Endothelial cell of umbilical vein (primary cell): ENCODE data around the gene STK24. TPM values are rescaled to one million over a fixed set of nuclear protein-coding genes. Genes with fewer than 3 reads are reported as not detected.

ENCODE experiments used
- BruUV-seq: library from RNA; stranded (reverse); fragments of 400-500 nt; replicated peaks from 2 replicates; lab custom pipeline; 2021; lab: Mats Ljungman, UMichigan
- CTCF ChIA-PET: fragments of 300-600, 350-600 bp; sonication (Branson Sonifier 250); formaldehyde crosslinking; loops from one replicate; lab custom pipeline; 2021; ENCODE audit warnings: antibody characterized with exemption, inconsistent platforms; lab: Charles Lee
- POLR2A ChIA-PET: fragments of 300-600, 350-600 bp; sonication (Branson Sonifier 250); formaldehyde crosslinking; loops from one replicate; lab custom pipeline; 2021; ENCODE audit warnings: antibody characterized with exemption, inconsistent platforms; lab: Charles Lee
- DNase-seq: peaks from one replicate; pipeline ENCODE4 v3.0.0-alpha.2; 2011; ENCODE audit warnings: low read depth, low spot score
- FAIRE-seq: peaks from 2 replicates; lab custom pipeline; 2011; peaks lifted over from hg19 to GRCh38; lab: Jason Lieb, UNC
- H2AFZ ChIP-seq: 2 replicates; pipeline ENCODE4 v1.6.0; 2012; ENCODE audit warnings: low read depth, low read length, control low read depth, inconsistent platforms
- H3K27ac ChIP-seq: 2 replicates; pipeline ENCODE4 v1.5.1; 2011; ENCODE audit warnings: low read depth, mild to moderate bottlenecking, control low read depth, low read length, moderate library complexity; ENCODE audit not compliant: insufficient read depth
- H3K27me3 ChIP-seq, 2 experiments: 2 replicates each; pipeline versions ENCODE4 v1.6.0 to v1.6.1; 2011; ENCODE audit warnings: low read length in 2 of 2, mixed read lengths in 1 of 2; ENCODE audit not compliant: control insufficient read depth in 2 of 2, insufficient read depth in 2 of 2
- H3K36me3 ChIP-seq, 2 experiments: 2 replicates in 1 of 2; 3 replicates in 1 of 2; pipeline ENCODE4 v1.5.1; 2011; ENCODE audit warnings: low read length in 2 of 2, mild to moderate bottlenecking in 1 of 2, moderate library complexity in 1 of 2; ENCODE audit not compliant: control insufficient read depth in 2 of 2, insufficient read depth in 2 of 2; ENCODE audit errors: extremely low read depth in 1 of 2
- H3K4me1 ChIP-seq: 3 replicates; pipeline ENCODE4 v1.5.1; 2011; ENCODE audit warnings: mild to moderate bottlenecking, low read length; ENCODE audit not compliant: control insufficient read depth, insufficient read depth; ENCODE audit errors: extremely low read depth
- H3K4me2 ChIP-seq: 2 replicates; pipeline ENCODE4 v1.6.1; 2011; ENCODE audit warnings: low read length, control low read depth, mixed read lengths; ENCODE audit not compliant: insufficient read depth
- H3K4me3 ChIP-seq, 3 experiments: fragments of 200-600 bp in 1 of 3; sonication (generic), shearing (Covaris generic) in 1 of 3; replicated peaks in 1 of 3; 2 replicates each; pipeline ENCODE4 v1.5.1; 2011 to 2016; ENCODE audit warnings: control low read depth in 3 of 3, low read length in 3 of 3, mild to moderate bottlenecking in 2 of 3, inconsistent platforms in 1 of 3, low read depth in 1 of 3, moderate library complexity in 1 of 3; ENCODE audit not compliant: insufficient read depth in 1 of 3
- H3K79me2 ChIP-seq: 2 replicates; pipeline ENCODE4 v1.6.0; 2012; ENCODE audit warnings: low read length, inconsistent platforms; ENCODE audit not compliant: control insufficient read depth, insufficient read depth
- H3K9ac ChIP-seq: replicated peaks from 2 replicates; pipeline ENCODE3; 2011; ENCODE audit warnings: low read length, control low read depth; ENCODE audit not compliant: insufficient read depth; ENCODE audit errors: extremely low read depth
- H3K9me1 ChIP-seq: replicated peaks from 3 replicates; pipeline ENCODE4 v1.6.0; 2011; ENCODE audit warnings: mild to moderate bottlenecking, low read length; ENCODE audit not compliant: control insufficient read depth, insufficient read depth; ENCODE audit errors: extremely low read depth
- H3K9me3 ChIP-seq: replicated peaks from 2 replicates; pipeline ENCODE4 v1.5.1; 2012; ENCODE audit warnings: low read length, inconsistent platforms; ENCODE audit not compliant: control insufficient read depth, insufficient read depth
- H4K20me1 ChIP-seq: replicated peaks from 2 replicates; pipeline ENCODE3; 2011; ENCODE audit warnings: mild to moderate bottlenecking, low read length; ENCODE audit not compliant: control insufficient read depth, insufficient read depth; ENCODE audit errors: extremely low read depth
- CTCF ChIP-seq, 2 donors: IDR thresholded peaks; 1 replicate in 1 of 2; 2 replicates in 1 of 2; pipeline ENCODE4 v1.5.1; 2011; ENCODE audit warnings: low read length in 2 of 2, mild to moderate bottlenecking in 2 of 2, moderate library complexity in 2 of 2, control low read depth in 1 of 2, inconsistent platforms in 1 of 2, low read depth in 1 of 2; ENCODE audit not compliant: insufficient read depth in 1 of 2; ENCODE audit errors: extremely low read depth in 1 of 2
- EZH2 ChIP-seq: IDR thresholded peaks from 2 replicates; pipeline ENCODE4 v1.6.1; 2012; ENCODE audit warnings: borderline replicate concordance, low read depth, mild to moderate bottlenecking, moderate library complexity, low read length, inconsistent platforms; ENCODE audit not compliant: severe bottlenecking
- FOS ChIP-seq: IDR thresholded peaks from 2 replicates; pipeline ENCODE4 v1.6.1; 2011; ENCODE audit warnings: mild to moderate bottlenecking, low read length, moderate library complexity, borderline replicate concordance; ENCODE audit not compliant: insufficient read depth
- GATA2 ChIP-seq: IDR thresholded peaks from 2 replicates; pipeline ENCODE4 v1.7.0; 2011; ENCODE audit warnings: low read depth, mild to moderate bottlenecking, moderate library complexity, mixed read lengths, low read length; ENCODE audit not compliant: insufficient read length, insufficient read depth
- JUN ChIP-seq: IDR thresholded peaks from 2 replicates; pipeline ENCODE4 v1.6.1; 2011; ENCODE audit warnings: borderline replicate concordance, low read depth; ENCODE audit not compliant: insufficient read length, insufficient read depth
- MAX ChIP-seq: IDR thresholded peaks from 2 replicates; pipeline ENCODE4 v1.6.1; 2011; ENCODE audit not compliant: insufficient read depth, insufficient read length
- MYC ChIP-seq: IDR thresholded peaks from one replicate; pipeline ENCODE4 v1.6.1; 2011; ENCODE audit warnings: mild to moderate bottlenecking, low read depth, low read length
- POLR2A ChIP-seq: IDR thresholded peaks from 2 replicates; pipeline ENCODE4 v1.6.1; 2012; ENCODE audit warnings: low read depth, mild to moderate bottlenecking, control low read depth, low read length
- POLR2AphosphoS5 ChIP-seq: IDR thresholded peaks from 2 replicates; pipeline ENCODE4 v1.6.1; 2012; ENCODE audit warnings: low read depth, mild to moderate bottlenecking, control low read depth, low read length, moderate library complexity; ENCODE audit not compliant: insufficient read depth
- dilution Hi-C: fragments of 300-500 bp; cut with MboI; formaldehyde crosslinking; loops from one replicate; pipeline ENCODE4 v1.15.0; 2019; ENCODE audit warnings: low sequenced_read_pairs; ENCODE audit not compliant: extremely low pct_ligation_motif_present
- intact Hi-C: fragments of 100-400 bp; cut with micrococcal nuclease; formaldehyde crosslinking; loops from one replicate; pipeline ENCODE4 v1.10.0; 2022
- polyA plus RNA-seq, 4 experiments: library from polyadenylated mRNA; depleted of rRNA in 3 of 4; stranded (reverse) in 3 of 4; unstranded in 1 of 4; fragments of >200 nt; gene quantifications; 2 replicates each; pipeline versions ENCODE4 v1.2.1 to v1.2.3, GENCODE V29; 2011 to 2012; ENCODE audit warnings: missing spikeins in 1 of 4
- total RNA-seq: library from RNA; stranded (reverse); gene quantifications from 2 replicates; pipeline ENCODE4 v1.2.3, GENCODE V29; 2021

STK24 gene
- total and polyA plus RNA-seq, 2 donors (not counting 3 experiments of a cell fraction or from before 2014, with no cell fraction given), result 43.3 to 100 TPM

GRCh38 chr13:98462946-98463345, 114.0 kb downstream of the STK24 start:
- Histone ChIP-seq H3K9me3 (no peaks in the 10 kb centered on the region), H3K36me3 (peaks cover 8 to 51% of the 10 kb centered on the region in 2 experiments), H3K4me2 (no peak overlapping the region), H3K27me3 (no peaks in the 10 kb centered on the region), H4K20me1 (no peaks in the 10 kb centered on the region), H3K27ac (no peak overlapping the region), H3K79me2 (peaks cover 28% of the 10 kb centered on the region), H3K9ac (no peak overlapping the region), H3K9me1 (no peaks in the 10 kb centered on the region), H3K4me1 (no peaks in the 10 kb centered on the region), H3K4me3 (no peak overlapping the region), H2AFZ (no peak overlapping the region)
- FAIRE-seq, result no peak
- intact Hi-C loops (no loop called here), dilution Hi-C loops (no loop called here)
- CTCF ChIA-PET, result interaction anchor here (1.4 kb wide), 1 partner anchor 190 kb away, joined by 5 read pairs; no protein-coding TSS in a partner anchor
- no TSS peak for BruUV-seq
- no peak for DNase-seq
- POLR2A ChIA-PET, result no interaction called here
- TF ChIP-seq GATA2 (no peak), JUN (no peak), POLR2AphosphoS5 (no peak), MAX (no peak)

DNA sequence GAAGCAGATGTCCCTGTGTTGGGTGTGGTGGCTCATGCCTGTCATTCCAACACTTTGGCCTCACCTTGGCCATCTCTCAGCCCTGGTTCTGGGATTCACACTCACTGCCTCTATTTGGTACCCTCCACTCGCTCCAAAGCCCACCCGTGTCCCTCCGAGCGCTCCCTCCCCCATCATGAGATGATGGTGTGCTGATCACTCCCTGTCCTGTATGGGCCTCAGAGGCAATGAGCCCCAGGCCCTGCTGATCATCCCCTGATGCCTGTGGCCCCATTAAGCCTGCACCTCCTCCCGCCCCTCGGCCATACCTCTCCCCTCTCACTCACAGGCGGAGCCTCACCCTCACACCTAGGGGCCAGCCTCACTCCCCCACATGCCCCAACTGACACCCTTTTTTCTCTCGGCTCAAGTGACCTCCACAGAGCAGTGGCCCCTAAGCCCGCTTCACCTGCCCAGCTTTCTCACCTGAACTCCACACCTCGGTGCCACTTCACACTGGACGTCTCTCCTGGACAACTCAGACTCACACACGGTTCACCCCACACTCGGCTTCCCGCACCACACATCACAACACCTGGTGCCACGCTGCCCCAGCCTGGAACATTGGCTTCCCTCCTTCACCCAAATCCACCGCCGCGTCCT, 114.5 kb downstream of the STK24 start:
- H3K27ac ChIP-seq, result no peak overlapping the region
- H3K4me2 ChIP-seq, result no peak overlapping the region
- FAIRE-seq, result no peak

More for the DNA sequence above, 114.5 kb downstream of the STK24 start:
- Histone ChIP-seq H2AFZ (no peak overlapping the region), H3K36me3 (peaks cover 8 to 52% of the 10 kb centered on the region in 2 experiments), H4K20me1 (no peaks in the 10 kb centered on the region), H3K4me1 (no peaks in the 10 kb centered on the region), H3K9ac (no peak overlapping the region), H3K4me3 (no peak overlapping the region), H3K9me3 (no peaks in the 10 kb centered on the region), H3K27me3 (no peaks in the 10 kb centered on the region), H3K9me1 (no peaks in the 10 kb centered on the region), H3K79me2 (peaks cover 28% of the 10 kb centered on the region)
- no TSS peak for BruUV-seq
- no peak for TF ChIP-seq FOS
- TF ChIP-seq MAX, result no peak
- no peak for TF ChIP-seq CTCF (IDR thresholded peaks at IDR 0.05; ENCODE audit: extremely low read depth in 1 of 2, insufficient read depth in 1 of 2, low read depth in 1 of 2, low read length in 2 of 2)
- no peak for TF ChIP-seq EZH2
- TF ChIP-seq GATA2, result no peak
- no peak for TF ChIP-seq MYC
- no peak for TF ChIP-seq JUN
- TF ChIP-seq POLR2A, result no peak
- no peak for TF ChIP-seq POLR2AphosphoS5
- ChIA-PET POLR2A (no interaction called here), CTCF (interaction anchor here (1.1 kb wide), 1 partner anchor 211 kb away, joined by 4 read pairs; no protein-coding TSS in a partner anchor)
- dilution Hi-C loops (no loop called here), intact Hi-C loops (no loop called here)
- DNase-seq, result no peak
